ENCODE data around the gene COG5. TPM values are rescaled to one million over a fixed set of nuclear protein-coding genes. Genes with fewer than 3 reads are reported as not detected.

The COG5 gene
- total RNA-seq, 1 experiment from 2014 or later, result 29.1 TPM

- no peaks in the 10 kb centered on the region for H3K4me1 ChIP-seq (ENCODE audit: control insufficient read depth, insufficient read depth, low read length)
- no peak overlapping the region for H3K27ac ChIP-seq (ENCODE audit: low read length)
- no peaks in the 10 kb centered on the region for H3K36me3 ChIP-seq (ENCODE audit: control insufficient read depth, insufficient read depth, low read length)
- TF ChIP-seq POLR2AphosphoS5 (IDR thresholded peaks at IDR 0.05; ENCODE audit: low read depth, low read length) (no peak), SIN3A (IDR thresholded peaks at IDR 0.05; ENCODE audit: borderline replicate concordance, insufficient read depth, low read depth, low read length) (no peak), TCF7L2 (IDR thresholded peaks at IDR 0.05; ENCODE audit: low read depth, low read length) (no peak), REST (IDR thresholded peaks at IDR 0.05; ENCODE audit: insufficient read depth in 1 of 2, low read depth in 2 of 2, low read length in 1 of 2) (no peak), CTCF (IDR thresholded peaks at IDR 0.05) (no peak)
- ChIA-PET POLR2A (no interaction called here), CTCF (interaction anchor here (0.6 kb wide), 1 partner anchor 324 kb away, joined by 3 read pairs; no protein-coding TSS in a partner anchor)
- H3K4me3 ChIP-seq (ENCODE audit: low read depth in 2 of 2, low read length in 2 of 2), result no peak overlapping the region
- DNase-seq (ENCODE audit: low read depth, low spot score) (no peak), ATAC-seq (no peak)
- in situ Hi-C loops (cut with HindIII; ENCODE audit: low pct_unique_long_range_greater_than_20kb, low sequenced_read_pairs) (no loop called here), intact Hi-C loops (cut with micrococcal nuclease; ENCODE audit: unreplicated experiment) (no loop called here)
- H3K27me3 ChIP-seq (ENCODE audit: control insufficient read depth, insufficient read depth, low read length), result no peaks in the 10 kb centered on the region
- no peaks in the 10 kb centered on the region for H3K9me3 ChIP-seq (ENCODE audit: control insufficient read depth, insufficient read depth, low read depth, low read length)
- no TSS peak for BruUV-seq (replicated peaks)
Measured at GRCh38 chr7:107428642-107429041, 135.1 kb downstream of the COG5 start.

DNA sequence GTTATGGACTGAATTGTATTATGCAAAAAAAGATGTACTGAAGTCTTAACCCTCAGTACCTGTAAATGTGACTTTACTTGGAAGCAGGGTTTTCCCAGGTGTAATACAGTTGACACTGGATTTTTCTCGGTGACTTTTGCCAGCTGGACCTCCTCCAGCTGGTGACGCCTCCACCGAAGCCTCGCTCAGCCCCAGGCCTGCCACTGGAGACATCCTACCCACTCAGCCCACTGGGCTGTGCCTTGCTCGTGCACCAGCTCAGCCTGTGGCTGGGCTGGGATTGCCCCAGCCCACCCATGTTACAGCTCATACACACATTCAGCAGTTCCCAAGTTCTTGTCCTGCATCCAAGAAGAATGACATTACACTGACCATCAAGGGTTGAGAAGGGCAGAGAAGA lies 136.3 kb downstream of the COG5 start:
- DNase-seq (ENCODE audit: low read depth, low spot score), result no peak
- Histone ChIP-seq H3K27me3 (ENCODE audit: control insufficient read depth, insufficient read depth, low read length) (no peaks in the 10 kb centered on the region), H3K4me3 (ENCODE audit: low read depth in 2 of 2, low read length in 2 of 2) (no peak overlapping the region), H3K4me1 (ENCODE audit: control insufficient read depth, insufficient read depth, low read length) (no peaks in the 10 kb centered on the region), H3K9me3 (ENCODE audit: control insufficient read depth, insufficient read depth, low read depth, low read length) (no peaks in the 10 kb centered on the region), H3K27ac (ENCODE audit: low read length) (no peak overlapping the region), H3K36me3 (ENCODE audit: control insufficient read depth, insufficient read depth, low read length) (no peaks in the 10 kb centered on the region)
- POLR2A ChIA-PET, result no interaction called here
- no TSS peak for BruUV-seq (replicated peaks)
- TF ChIP-seq REST (IDR thresholded peaks at IDR 0.05; ENCODE audit: insufficient read depth in 1 of 2, low read depth in 2 of 2, low read length in 1 of 2) (no peak), CTCF (IDR thresholded peaks at IDR 0.05) (no peak), POLR2AphosphoS5 (IDR thresholded peaks at IDR 0.05; ENCODE audit: low read depth, low read length) (no peak), TCF7L2 (IDR thresholded peaks at IDR 0.05; ENCODE audit: low read depth, low read length) (no peak), SIN3A (IDR thresholded peaks at IDR 0.05; ENCODE audit: borderline replicate concordance, insufficient read depth, low read depth, low read length) (no peak)
- CTCF ChIA-PET, result no interaction called here
- in situ Hi-C loops (cut with HindIII; ENCODE audit: low pct_unique_long_range_greater_than_20kb, low sequenced_read_pairs), result no loop called here
- intact Hi-C loops (cut with micrococcal nuclease; ENCODE audit: unreplicated experiment), result no loop called here
- no peak for ATAC-seq
